GM12878 (cell line): ENCODE results near the gene NUDT10.
"Not testable (repeated sequence)": the region's sequence is repeated elsewhere in the genome, so short reads cannot be mapped to it uniquely, and the experiment has no call there.

Experiments
- CEBPB ChIP-seq, 2 experiments: fragments of 150-350 bp in 1 of 2; IDR thresholded peaks; 2 replicates each; pipeline ENCODE4 v1.6.1; 2012 to 2014; ENCODE audit warnings: low read depth in 2 of 2, low read length in 2 of 2, borderline replicate concordance in 1 of 2, inconsistent platforms in 1 of 2
- EZH2 ChIP-seq: IDR thresholded peaks from 2 replicates; pipeline ENCODE4 v1.6.1; 2012; ENCODE audit warnings: low read depth, mild to moderate bottlenecking, control low read depth, inconsistent platforms, low read length, borderline replicate concordance; ENCODE audit not compliant: control insufficient read depth
- JUNB ChIP-seq: IDR thresholded peaks from 2 replicates; pipeline ENCODE4 v1.6.1; 2016; ENCODE audit warnings: antibody characterized with exemption, mild to moderate bottlenecking
- MYC ChIP-seq: IDR thresholded peaks from 2 replicates; pipeline ENCODE4 v1.6.1; 2011; ENCODE audit warnings: mild to moderate bottlenecking, low read length, moderate library complexity, inconsistent platforms; ENCODE audit not compliant: insufficient read depth, insufficient replicate concordance, insufficient read length, severe bottlenecking
- RAD51 ChIP-seq: fragments of 450-650 bp; IDR thresholded peaks from 2 replicates; pipeline ENCODE4 v1.6.1; 2016; ENCODE audit warnings: moderate library complexity, mild to moderate bottlenecking, inconsistent platforms
- RCOR1 ChIP-seq: conservative IDR thresholded peaks from 2 replicates; pipeline ENCODE4 v1.6.1; 2012; ENCODE audit warnings: low read depth, low read length, improper control_type of control experiment
- ZNF274 ChIP-seq: IDR thresholded peaks from one replicate; pipeline ENCODE4 v1.8.0; 2011; ENCODE audit not compliant: insufficient read length, insufficient read depth
- TF ChIP-seq, protein P1 (sequence below): fragments of 450-650 bp; IDR thresholded peaks from 2 replicates; pipeline ENCODE4 v1.6.1; 2017; ENCODE audit warnings: mild to moderate bottlenecking, low read depth, inconsistent platforms; ENCODE audit not compliant: poor library complexity, severe bottlenecking
- TF ChIP-seq, protein P2 (sequence below): fragments of 450-650 bp; IDR thresholded peaks from 2 replicates; pipeline ENCODE4 v1.6.1; 2017; ENCODE audit warnings: antibody characterized with exemption, mild to moderate bottlenecking, moderate library complexity
- TF ChIP-seq, protein P3 (sequence below): fragments of 450-650 bp; formaldehyde crosslinking; IDR thresholded peaks from 2 replicates; pipeline ENCODE4 v1.5.0; 2022; ENCODE audit warnings: mild to moderate bottlenecking, missing genetic modification characterization
- TF ChIP-seq, protein P4 (sequence below), 3 experiments: IDR thresholded peaks in 2 of 3; conservative IDR thresholded peaks in 1 of 3; 2 replicates each; pipeline ENCODE4 v1.5.1; 2011; ENCODE audit warnings: low read depth in 3 of 3, low read length in 3 of 3, mild to moderate bottlenecking in 3 of 3, control low read depth in 2 of 3, moderate library complexity in 2 of 3, inconsistent platforms in 1 of 3, mixed read lengths in 1 of 3; ENCODE audit not compliant: control insufficient read depth in 2 of 3, insufficient read depth in 1 of 3; ENCODE audit errors: extremely low read depth in 1 of 3

DNA sequence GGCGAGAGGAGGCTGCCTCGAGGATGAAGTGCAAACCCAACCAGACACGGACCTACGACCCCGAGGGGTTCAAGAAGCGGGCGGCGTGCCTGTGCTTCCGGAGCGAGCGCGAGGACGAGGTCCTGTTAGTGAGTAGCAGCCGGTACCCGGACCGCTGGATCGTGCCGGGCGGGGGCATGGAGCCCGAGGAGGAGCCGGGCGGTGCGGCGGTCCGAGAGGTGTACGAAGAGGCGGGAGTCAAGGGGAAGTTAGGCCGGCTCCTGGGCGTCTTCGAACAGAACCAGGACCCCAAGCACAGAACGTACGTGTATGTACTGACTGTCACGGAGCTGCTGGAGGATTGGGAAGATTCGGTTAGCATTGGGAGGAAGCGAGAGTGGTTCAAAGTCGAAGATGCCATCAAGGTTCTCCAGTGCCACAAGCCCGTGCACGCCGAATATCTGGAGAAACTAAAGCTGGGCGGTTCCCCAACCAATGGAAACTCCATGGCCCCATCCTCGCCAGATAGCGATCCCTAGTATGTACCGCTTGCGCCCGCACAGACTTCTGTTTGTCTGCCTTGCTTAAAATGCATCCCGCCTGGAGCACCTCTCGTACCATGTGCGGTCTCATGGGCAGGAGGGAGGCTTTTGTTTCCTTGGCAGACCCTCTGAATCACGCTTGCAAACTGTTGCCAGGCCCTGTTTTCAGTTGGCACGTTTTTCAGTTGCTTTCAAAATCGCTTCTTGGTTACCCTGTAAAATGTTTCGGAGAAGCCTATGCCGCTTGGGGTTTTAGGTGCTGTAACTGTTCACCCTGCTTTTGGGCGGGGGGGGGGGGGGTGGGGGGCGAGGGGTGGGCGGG lies 542 bp downstream of the NUDT10 start:
- not testable (repeated sequence) for TF ChIP-seq EZH2; ZNF274; RAD51; JUNB; MYC; RCOR1; CEBPB (IDR thresholded peaks at IDR 0.05; ENCODE audit: borderline replicate concordance in 1 of 2, low read depth in 2 of 2, low read length in 2 of 2)
- TF ChIP-seq, protein P1, sequence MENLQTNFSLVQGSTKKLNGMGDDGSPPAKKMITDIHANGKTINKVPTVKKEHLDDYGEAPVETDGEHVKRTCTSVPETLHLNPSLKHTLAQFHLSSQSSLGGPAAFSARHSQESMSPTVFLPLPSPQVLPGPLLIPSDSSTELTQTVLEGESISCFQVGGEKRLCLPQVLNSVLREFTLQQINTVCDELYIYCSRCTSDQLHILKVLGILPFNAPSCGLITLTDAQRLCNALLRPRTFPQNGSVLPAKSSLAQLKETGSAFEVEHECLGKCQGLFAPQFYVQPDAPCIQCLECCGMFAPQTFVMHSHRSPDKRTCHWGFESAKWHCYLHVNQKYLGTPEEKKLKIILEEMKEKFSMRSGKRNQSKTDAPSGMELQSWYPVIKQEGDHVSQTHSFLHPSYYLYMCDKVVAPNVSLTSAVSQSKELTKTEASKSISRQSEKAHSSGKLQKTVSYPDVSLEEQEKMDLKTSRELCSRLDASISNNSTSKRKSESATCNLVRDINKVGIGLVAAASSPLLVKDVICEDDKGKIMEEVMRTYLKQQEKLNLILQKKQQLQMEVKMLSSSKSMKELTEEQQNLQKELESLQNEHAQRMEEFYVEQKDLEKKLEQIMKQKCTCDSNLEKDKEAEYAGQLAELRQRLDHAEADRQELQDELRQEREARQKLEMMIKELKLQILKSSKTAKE = not testable (repeated sequence)
- TF ChIP-seq, protein P2, sequence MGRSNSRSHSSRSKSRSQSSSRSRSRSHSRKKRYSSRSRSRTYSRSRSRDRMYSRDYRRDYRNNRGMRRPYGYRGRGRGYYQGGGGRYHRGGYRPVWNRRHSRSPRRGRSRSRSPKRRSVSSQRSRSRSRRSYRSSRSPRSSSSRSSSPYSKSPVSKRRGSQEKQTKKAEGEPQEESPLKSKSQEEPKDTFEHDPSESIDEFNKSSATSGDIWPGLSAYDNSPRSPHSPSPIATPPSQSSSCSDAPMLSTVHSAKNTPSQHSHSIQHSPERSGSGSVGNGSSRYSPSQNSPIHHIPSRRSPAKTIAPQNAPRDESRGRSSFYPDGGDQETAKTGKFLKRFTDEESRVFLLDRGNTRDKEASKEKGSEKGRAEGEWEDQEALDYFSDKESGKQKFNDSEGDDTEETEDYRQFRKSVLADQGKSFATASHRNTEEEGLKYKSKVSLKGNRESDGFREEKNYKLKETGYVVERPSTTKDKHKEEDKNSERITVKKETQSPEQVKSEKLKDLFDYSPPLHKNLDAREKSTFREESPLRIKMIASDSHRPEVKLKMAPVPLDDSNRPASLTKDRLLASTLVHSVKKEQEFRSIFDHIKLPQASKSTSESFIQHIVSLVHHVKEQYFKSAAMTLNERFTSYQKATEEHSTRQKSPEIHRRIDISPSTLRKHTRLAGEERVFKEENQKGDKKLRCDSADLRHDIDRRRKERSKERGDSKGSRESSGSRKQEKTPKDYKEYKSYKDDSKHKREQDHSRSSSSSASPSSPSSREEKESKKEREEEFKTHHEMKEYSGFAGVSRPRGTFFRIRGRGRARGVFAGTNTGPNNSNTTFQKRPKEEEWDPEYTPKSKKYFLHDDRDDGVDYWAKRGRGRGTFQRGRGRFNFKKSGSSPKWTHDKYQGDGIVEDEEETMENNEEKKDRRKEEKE = not testable (repeated sequence)
- TF ChIP-seq, protein P3, sequence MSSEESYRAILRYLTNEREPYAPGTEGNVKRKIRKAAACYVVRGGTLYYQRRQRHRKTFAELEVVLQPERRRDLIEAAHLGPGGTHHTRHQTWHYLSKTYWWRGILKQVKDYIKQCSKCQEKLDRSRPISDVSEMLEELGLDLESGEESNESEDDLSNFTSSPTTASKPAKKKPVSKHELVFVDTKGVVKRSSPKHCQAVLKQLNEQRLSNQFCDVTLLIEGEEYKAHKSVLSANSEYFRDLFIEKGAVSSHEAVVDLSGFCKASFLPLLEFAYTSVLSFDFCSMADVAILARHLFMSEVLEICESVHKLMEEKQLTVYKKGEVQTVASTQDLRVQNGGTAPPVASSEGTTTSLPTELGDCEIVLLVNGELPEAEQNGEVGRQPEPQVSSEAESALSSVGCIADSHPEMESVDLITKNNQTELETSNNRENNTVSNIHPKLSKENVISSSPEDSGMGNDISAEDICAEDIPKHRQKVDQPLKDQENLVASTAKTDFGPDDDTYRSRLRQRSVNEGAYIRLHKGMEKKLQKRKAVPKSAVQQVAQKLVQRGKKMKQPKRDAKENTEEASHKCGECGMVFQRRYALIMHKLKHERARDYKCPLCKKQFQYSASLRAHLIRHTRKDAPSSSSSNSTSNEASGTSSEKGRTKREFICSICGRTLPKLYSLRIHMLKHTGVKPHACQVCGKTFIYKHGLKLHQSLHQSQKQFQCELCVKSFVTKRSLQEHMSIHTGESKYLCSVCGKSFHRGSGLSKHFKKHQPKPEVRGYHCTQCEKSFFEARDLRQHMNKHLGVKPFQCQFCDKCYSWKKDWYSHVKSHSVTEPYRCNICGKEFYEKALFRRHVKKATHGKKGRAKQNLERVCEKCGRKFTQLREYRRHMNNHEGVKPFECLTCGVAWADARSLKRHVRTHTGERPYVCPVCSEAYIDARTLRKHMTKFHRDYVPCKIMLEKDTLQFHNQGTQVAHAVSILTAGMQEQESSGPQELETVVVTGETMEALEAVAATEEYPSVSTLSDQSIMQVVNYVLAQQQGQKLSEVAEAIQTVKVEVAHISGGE = not testable (repeated sequence)
- TF ChIP-seq, protein P4, sequence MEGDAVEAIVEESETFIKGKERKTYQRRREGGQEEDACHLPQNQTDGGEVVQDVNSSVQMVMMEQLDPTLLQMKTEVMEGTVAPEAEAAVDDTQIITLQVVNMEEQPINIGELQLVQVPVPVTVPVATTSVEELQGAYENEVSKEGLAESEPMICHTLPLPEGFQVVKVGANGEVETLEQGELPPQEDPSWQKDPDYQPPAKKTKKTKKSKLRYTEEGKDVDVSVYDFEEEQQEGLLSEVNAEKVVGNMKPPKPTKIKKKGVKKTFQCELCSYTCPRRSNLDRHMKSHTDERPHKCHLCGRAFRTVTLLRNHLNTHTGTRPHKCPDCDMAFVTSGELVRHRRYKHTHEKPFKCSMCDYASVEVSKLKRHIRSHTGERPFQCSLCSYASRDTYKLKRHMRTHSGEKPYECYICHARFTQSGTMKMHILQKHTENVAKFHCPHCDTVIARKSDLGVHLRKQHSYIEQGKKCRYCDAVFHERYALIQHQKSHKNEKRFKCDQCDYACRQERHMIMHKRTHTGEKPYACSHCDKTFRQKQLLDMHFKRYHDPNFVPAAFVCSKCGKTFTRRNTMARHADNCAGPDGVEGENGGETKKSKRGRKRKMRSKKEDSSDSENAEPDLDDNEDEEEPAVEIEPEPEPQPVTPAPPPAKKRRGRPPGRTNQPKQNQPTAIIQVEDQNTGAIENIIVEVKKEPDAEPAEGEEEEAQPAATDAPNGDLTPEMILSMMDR (IDR thresholded peaks at IDR 0.05 in 2 of 3, conservative IDR thresholded peaks at IDR 0.05 in 1 of 3; ENCODE audit: control insufficient read depth in 2 of 3, extremely low read depth in 1 of 3, insufficient read depth in 1 of 3, low read depth in 3 of 3, low read length in 3 of 3) = not testable (repeated sequence)
